ENCODE data around the gene KRT14.

GRCh38 chr17:41578538-41578937, 8.2 kb downstream of the KRT14 start:
- TF ChIP-seq CTCF (IDR thresholded peaks at IDR 0.05; ENCODE audit: low read length), result no peak
- TF ChIP-seq EZH2 (IDR thresholded peaks at IDR 0.05; ENCODE audit: borderline replicate concordance, low read length), result no peak

Data from OCI-LY1 (cell line).